Osteocyte (in vitro differentiated cells): ENCODE results near the gene PDGFRB. TPM values are rescaled to one million over a fixed set of nuclear protein-coding genes. Genes with fewer than 3 reads are reported as not detected.

Experiments used
- DNase-seq: peaks from one replicate; pipeline ENCODE4 v3.0.0; 2021; ENCODE audit warnings: mixed read lengths; ENCODE audit not compliant: unreplicated experiment; ENCODE audit errors: extremely low spot score
- H3K27ac Mint-ChIP-seq: one replicate; pipeline ENCODE4 v1.8.0; 2021; ENCODE audit warnings: mild to moderate bottlenecking, mixed read lengths; ENCODE audit not compliant: unreplicated experiment
- H3K27me3 Mint-ChIP-seq: one replicate; pipeline ENCODE4 v1.8.0; 2021; ENCODE audit warnings: mixed read lengths; ENCODE audit not compliant: unreplicated experiment
- H3K36me3 Mint-ChIP-seq: one replicate; pipeline ENCODE4 v1.8.0; 2021; ENCODE audit warnings: mixed read lengths; ENCODE audit not compliant: unreplicated experiment
- H3K4me1 Mint-ChIP-seq: one replicate; pipeline ENCODE4 v1.8.0; 2021; ENCODE audit warnings: mixed read lengths; ENCODE audit not compliant: unreplicated experiment
- H3K4me3 Mint-ChIP-seq: one replicate; pipeline ENCODE4 v1.8.0; 2021; ENCODE audit warnings: mild to moderate bottlenecking, moderate library complexity, mixed read lengths; ENCODE audit not compliant: unreplicated experiment
- H3K9me3 Mint-ChIP-seq: one replicate; pipeline ENCODE4 v1.8.0; 2021; ENCODE audit warnings: mixed read lengths; ENCODE audit not compliant: unreplicated experiment
- total RNA-seq: library from RNA; stranded (reverse); gene quantifications from 2 replicates; pipeline ENCODE4 v1.2.1, GENCODE V29; 2021
- TF ChIP-seq, protein P1 (sequence below): fragments of 200-600 bp; sonication (generic); IDR thresholded peaks from 2 replicates; pipeline ENCODE4 v1.5.0; 2021; ENCODE audit warnings: antibody characterized with exemption, mild to moderate bottlenecking, moderate library complexity

Gene PDGFRB
- total RNA-seq, 1 donor from 2014 or later = 1,093 TPM

DNA sequence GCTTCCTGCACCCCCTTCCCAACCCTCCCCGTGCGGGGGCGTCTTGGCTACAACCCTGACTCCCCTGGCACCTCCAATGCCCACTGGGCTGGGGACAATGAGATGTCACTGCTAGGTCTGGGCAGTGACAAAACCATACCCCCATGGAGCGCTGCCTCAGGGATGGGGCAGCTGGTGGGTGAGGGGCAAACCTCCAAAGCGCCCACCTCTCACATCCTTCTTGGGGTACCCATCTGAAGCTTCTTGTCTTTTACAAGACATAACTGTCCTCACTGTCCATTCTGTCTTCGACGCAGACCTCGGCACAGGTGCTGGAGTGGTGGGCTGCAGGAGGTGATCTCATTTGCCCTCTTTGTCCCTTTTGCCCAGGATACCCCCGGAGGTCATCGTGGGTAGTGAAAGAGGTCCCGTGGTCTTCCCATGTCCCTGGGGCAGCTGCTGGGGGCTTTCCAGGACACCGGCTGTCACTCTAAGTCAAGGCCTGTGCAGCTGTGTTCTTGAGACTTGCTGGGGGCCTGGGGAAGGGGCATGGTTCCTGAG lies 41.5 kb downstream of the PDGFRB start:
- Mint-ChIP-seq H3K9me3 (no peaks in the 10 kb centered on the region), H3K4me1 (peaks cover 90% of the 10 kb centered on the region), H3K4me3 (no peak overlapping the region), H3K27ac (peak overlapping the region; percentile 93), H3K27me3 (no peaks in the 10 kb centered on the region), H3K36me3 (peaks cover 32% of the 10 kb centered on the region)
- TF ChIP-seq, protein P1, sequence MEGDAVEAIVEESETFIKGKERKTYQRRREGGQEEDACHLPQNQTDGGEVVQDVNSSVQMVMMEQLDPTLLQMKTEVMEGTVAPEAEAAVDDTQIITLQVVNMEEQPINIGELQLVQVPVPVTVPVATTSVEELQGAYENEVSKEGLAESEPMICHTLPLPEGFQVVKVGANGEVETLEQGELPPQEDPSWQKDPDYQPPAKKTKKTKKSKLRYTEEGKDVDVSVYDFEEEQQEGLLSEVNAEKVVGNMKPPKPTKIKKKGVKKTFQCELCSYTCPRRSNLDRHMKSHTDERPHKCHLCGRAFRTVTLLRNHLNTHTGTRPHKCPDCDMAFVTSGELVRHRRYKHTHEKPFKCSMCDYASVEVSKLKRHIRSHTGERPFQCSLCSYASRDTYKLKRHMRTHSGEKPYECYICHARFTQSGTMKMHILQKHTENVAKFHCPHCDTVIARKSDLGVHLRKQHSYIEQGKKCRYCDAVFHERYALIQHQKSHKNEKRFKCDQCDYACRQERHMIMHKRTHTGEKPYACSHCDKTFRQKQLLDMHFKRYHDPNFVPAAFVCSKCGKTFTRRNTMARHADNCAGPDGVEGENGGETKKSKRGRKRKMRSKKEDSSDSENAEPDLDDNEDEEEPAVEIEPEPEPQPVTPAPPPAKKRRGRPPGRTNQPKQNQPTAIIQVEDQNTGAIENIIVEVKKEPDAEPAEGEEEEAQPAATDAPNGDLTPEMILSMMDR = no peak
- DNase-seq = peak; percentile 83

DNA sequence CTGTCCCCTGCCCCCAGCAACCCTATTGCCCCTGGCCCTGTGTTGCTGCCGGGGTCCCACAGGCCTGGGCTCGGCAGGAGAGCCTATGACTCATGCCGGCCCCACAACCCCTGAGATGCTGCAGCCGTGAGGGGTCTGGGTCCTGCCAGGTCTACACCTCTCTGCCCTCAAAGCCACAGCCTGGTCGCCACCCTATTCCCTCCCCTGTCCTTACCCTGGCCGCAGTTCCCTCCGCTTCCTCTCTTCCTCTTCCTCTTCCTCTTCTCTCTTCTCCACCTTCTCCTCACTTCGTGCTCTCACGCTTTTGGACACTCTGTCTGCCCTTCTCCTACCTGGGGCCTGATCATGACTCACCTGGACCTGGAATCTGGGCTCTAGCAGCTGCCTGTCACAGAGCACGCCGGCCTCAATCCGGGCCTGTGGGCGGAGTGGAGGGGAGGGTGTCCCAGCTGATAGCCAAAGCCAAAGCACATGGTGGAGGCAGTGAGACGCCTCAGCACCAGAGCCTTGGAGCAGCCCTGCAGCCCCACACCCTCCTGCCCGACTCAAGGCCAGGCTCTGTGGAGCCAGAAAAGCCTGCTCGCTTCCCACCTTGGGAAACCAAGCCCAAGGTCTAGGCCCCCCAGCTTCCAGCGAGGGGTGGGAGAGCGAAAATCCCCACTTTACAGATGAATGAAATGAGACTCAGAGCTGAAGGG lies 42.4 kb downstream of the PDGFRB start:
- Mint-ChIP-seq H3K27ac (peak overlapping the region; percentile 93), H3K27me3 (no peaks in the 10 kb centered on the region), H3K9me3 (no peaks in the 10 kb centered on the region), H3K36me3 (peaks cover 25% of the 10 kb centered on the region), H3K4me3 (no peak overlapping the region), H3K4me1 (peaks cover 93% of the 10 kb centered on the region)
- peak; percentile 85 for DNase-seq
- TF ChIP-seq, protein P1 = no peak

DNA sequence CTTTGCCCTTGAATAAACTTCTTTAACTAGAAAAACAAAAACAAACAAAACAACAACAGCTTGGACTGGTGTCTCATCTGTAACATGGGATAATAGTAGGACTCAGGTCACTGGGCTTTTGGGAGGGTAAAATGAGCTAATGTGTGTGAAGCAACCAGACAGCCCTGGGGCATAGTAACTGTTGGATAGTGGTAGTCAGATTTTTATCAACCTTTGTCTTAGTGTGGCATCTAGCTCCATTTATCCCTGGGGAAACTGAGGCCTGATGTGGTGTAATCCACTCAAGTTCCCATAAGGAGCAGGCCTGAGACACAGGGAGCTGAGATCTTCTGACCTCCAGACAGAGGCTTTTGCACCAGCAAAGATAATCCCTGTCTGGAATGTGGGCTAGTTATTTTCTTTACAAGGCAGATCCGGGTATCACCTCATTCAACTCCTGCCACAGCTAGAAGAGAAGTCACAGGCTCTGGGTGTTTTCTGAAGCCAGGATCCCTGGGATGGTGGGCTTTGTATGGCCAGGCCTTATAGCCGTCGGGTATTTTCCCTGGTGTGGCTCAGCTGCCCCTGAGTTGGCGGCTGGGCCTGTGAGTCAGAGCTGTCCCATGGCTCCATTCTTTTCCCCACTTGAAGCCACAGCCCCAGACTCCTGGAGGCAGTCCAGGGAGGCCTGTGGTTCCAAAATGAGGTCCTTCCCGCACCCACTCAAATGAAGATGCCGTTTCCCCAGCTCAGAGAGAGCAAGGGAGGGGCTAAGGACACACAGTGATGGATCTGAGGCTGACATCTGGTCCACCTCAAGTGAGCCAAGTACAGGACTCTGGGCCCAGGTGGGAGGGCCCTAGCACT lies 43.2 kb downstream of the PDGFRB start:
- Mint-ChIP-seq H3K27ac (peak overlapping the region; percentile 93), H3K9me3 (no peaks in the 10 kb centered on the region), H3K27me3 (no peaks in the 10 kb centered on the region), H3K4me3 (peak overlapping the region; percentile 2), H3K36me3 (peaks cover 20% of the 10 kb centered on the region), H3K4me1 (peaks cover 93% of the 10 kb centered on the region)
- TF ChIP-seq, protein P1 = no peak
- peak; percentile 91 for DNase-seq

DNA sequence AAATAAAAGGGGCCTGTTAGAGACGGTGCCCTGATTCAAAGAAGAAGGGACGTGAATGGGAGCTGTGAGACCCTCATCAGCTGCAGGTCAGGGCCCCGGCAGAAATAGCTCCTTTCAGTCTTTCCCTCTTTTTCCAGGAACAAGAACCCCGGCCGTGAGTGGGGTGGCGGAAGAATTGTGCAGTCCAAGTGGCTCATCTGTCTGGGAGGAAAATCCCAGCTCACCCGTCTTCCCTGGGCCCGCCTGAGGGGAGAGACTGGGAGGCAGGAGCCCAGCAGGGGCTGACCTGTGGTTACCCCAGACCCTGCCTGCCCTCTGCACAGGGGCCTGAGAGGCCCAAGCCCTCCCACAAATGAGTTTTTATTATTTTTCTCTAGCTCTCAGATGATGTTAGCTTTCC lies 44.5 kb downstream of the PDGFRB start:
- Mint-ChIP-seq H3K4me3 (no peak overlapping the region), H3K4me1 (peaks cover 93% of the 10 kb centered on the region), H3K27ac (peak overlapping the region; percentile 93), H3K27me3 (no peaks in the 10 kb centered on the region), H3K9me3 (no peaks in the 10 kb centered on the region), H3K36me3 (peaks cover 13% of the 10 kb centered on the region)
- no peak for DNase-seq
- TF ChIP-seq, protein P1 = no peak

DNA sequence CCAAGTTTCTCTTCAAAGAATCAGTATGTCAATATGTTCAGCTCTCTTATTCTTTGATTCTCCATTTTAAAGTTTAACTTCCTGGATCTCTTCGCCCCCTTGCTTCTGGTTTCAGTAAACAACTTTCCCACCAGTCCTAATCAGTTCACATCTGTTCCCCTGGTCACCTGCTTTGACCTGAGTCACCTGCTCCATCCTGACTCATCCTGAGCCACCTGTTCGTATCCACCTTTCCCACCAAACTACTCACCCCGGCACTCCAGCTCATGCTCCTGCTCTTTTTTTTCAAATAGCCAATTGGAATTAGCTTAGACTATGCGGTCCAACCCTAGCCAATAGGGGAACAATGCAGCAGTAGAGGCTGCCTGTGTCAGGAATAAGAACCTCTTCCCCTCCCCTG lies 45.7 kb downstream of the PDGFRB start:
- H3K4me1 Mint-ChIP-seq = peaks cover 89% of the 10 kb centered on the region
- no peaks in the 10 kb centered on the region for H3K27me3 Mint-ChIP-seq
- TF ChIP-seq, protein P1 = no peak
- DNase-seq = no peak
- no peaks in the 10 kb centered on the region for H3K9me3 Mint-ChIP-seq
- H3K4me3 Mint-ChIP-seq = no peak overlapping the region
- peaks cover 7% of the 10 kb centered on the region for H3K36me3 Mint-ChIP-seq
- peak overlapping the region; percentile 93 for H3K27ac Mint-ChIP-seq
